ENCODE data around the gene SFTPB. TPM values are rescaled to one million over a fixed set of nuclear protein-coding genes. Genes with fewer than 3 reads are reported as not detected.
"Not testable (repeated sequence)": the region's sequence is repeated elsewhere in the genome, so short reads cannot be mapped to it uniquely, and the experiment has no call there.

The SFTPB gene
- total RNA-seq, 1 experiment from 2014 or later: not detected

- no peak for DNase-seq (ENCODE audit: low read depth, low spot score)
- in situ Hi-C loops (cut with HindIII; ENCODE audit: low pct_unique_long_range_greater_than_20kb, low sequenced_read_pairs): no loop called here
Observed at GRCh38 chr2:85649201-85650190, 18.5 kb downstream of the SFTPB start.

GRCh38 chr2:85648619-85649018 is 19.4 kb downstream of the SFTPB start:
- peak; percentile 74 for DNase-seq (ENCODE audit: low read depth, low spot score)
- in situ Hi-C loops (cut with HindIII; ENCODE audit: low pct_unique_long_range_greater_than_20kb, low sequenced_read_pairs): no loop called here

GRCh38 chr2:85647823-85648526 is 20.0 kb downstream of the SFTPB start:
- no peak for DNase-seq (ENCODE audit: low read depth, low spot score)
- in situ Hi-C loops (cut with HindIII; ENCODE audit: low pct_unique_long_range_greater_than_20kb, low sequenced_read_pairs): no loop called here

GRCh38 chr2:85646166-85646565 is 21.8 kb downstream of the SFTPB start:
- in situ Hi-C loops (cut with HindIII; ENCODE audit: low pct_unique_long_range_greater_than_20kb, low sequenced_read_pairs): no loop called here
- DNase-seq (ENCODE audit: low read depth, low spot score): no peak

GRCh38 chr2:85644909-85645308 is 23.1 kb downstream of the SFTPB start:
- peak; percentile 67 for DNase-seq (ENCODE audit: low read depth, low spot score)
- in situ Hi-C loops (cut with HindIII; ENCODE audit: low pct_unique_long_range_greater_than_20kb, low sequenced_read_pairs): no loop called here

GRCh38 chr2:85642725-85643124 is 25.3 kb downstream of the SFTPB start:
- in situ Hi-C loops (cut with HindIII; ENCODE audit: low pct_unique_long_range_greater_than_20kb, low sequenced_read_pairs): no loop called here
- DNase-seq (ENCODE audit: low read depth, low spot score): no peak

- in situ Hi-C loops (cut with HindIII; ENCODE audit: low pct_unique_long_range_greater_than_20kb, low sequenced_read_pairs): no loop called here
- no peak for DNase-seq (ENCODE audit: low read depth, low spot score)
Observed at GRCh38 chr2:85635636-85636035, 32.4 kb downstream of the SFTPB start.

- DNase-seq (ENCODE audit: low read depth, low spot score): no peak
- in situ Hi-C loops (cut with HindIII; ENCODE audit: low pct_unique_long_range_greater_than_20kb, low sequenced_read_pairs): no loop called here
Observed at GRCh38 chr2:85635011-85635410, 33.0 kb downstream of the SFTPB start.

GRCh38 chr2:85631316-85631715 is 36.7 kb downstream of the SFTPB start:
- in situ Hi-C loops (cut with HindIII; ENCODE audit: low pct_unique_long_range_greater_than_20kb, low sequenced_read_pairs): no loop called here
- DNase-seq (ENCODE audit: low read depth, low spot score): no peak

- DNase-seq (ENCODE audit: low read depth, low spot score): no peak
- in situ Hi-C loops (cut with HindIII; ENCODE audit: low pct_unique_long_range_greater_than_20kb, low sequenced_read_pairs): no loop called here
Observed at GRCh38 chr2:85628658-85629057, 39.3 kb downstream of the SFTPB start.

GRCh38 chr2:85623991-85624390 is 44.0 kb downstream of the SFTPB start:
- in situ Hi-C loops (cut with HindIII; ENCODE audit: low pct_unique_long_range_greater_than_20kb, low sequenced_read_pairs): no loop called here
- DNase-seq (ENCODE audit: low read depth, low spot score): no peak

- no peak for DNase-seq (ENCODE audit: low read depth, low spot score)
- in situ Hi-C loops (cut with HindIII; ENCODE audit: low pct_unique_long_range_greater_than_20kb, low sequenced_read_pairs): no loop called here
Observed at GRCh38 chr2:85621338-85621737, 46.7 kb downstream of the SFTPB start.

- DNase-seq (ENCODE audit: low read depth, low spot score): no peak
- in situ Hi-C loops (cut with HindIII; ENCODE audit: low pct_unique_long_range_greater_than_20kb, low sequenced_read_pairs): no loop called here
Observed at GRCh38 chr2:85619617-85620016, 48.4 kb downstream of the SFTPB start.

- in situ Hi-C loops (cut with HindIII; ENCODE audit: low pct_unique_long_range_greater_than_20kb, low sequenced_read_pairs); DNase-seq (ENCODE audit: low read depth, low spot score): not testable (repeated sequence)
Observed at GRCh38 chr2:85617723-85618122, 50.3 kb downstream of the SFTPB start.

- DNase-seq (ENCODE audit: low read depth, low spot score): no peak
- in situ Hi-C loops (cut with HindIII; ENCODE audit: low pct_unique_long_range_greater_than_20kb, low sequenced_read_pairs): no loop called here
Observed at GRCh38 chr2:85615413-85615728, 52.6 kb downstream of the SFTPB start.

GRCh38 chr2:85614757-85615156 is 53.2 kb downstream of the SFTPB start:
- in situ Hi-C loops (cut with HindIII; ENCODE audit: low pct_unique_long_range_greater_than_20kb, low sequenced_read_pairs); DNase-seq (ENCODE audit: low read depth, low spot score): not testable (repeated sequence)

- in situ Hi-C loops (cut with HindIII; ENCODE audit: low pct_unique_long_range_greater_than_20kb, low sequenced_read_pairs): no loop called here
- no peak for DNase-seq (ENCODE audit: low read depth, low spot score)
Observed at GRCh38 chr2:85613717-85614515, 54.1 kb downstream of the SFTPB start.

All from SK-MEL-5 (cell line).